ENCODE results near the gene TGOLN2. TPM values are rescaled to one million over a fixed set of nuclear protein-coding genes. Genes with fewer than 3 reads are reported as not detected.
A peak's percentile ranks its signal among the peaks of the same experiment; 100 is the strongest.

The TGOLN2 gene
- total RNA-seq, 1 donor: 129 TPM

DNA sequence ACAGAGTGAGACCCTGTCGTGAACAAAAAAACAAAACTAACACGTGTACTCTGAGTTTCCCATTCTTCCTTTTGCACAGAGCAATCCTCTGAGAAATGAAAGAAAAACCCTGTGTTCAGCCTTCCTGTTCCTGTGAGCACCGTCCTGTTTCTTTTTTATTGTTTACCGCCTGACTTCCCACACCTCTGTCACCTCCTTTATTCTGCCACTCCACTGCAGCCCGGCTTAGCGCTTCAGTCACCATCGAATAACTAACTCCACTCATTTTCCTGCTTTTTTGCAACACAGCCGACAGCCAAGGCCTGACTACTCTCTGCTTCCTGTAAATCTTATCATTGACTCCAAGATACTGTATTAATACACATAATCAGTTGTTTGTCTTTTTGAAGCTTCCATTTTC is 40.9 kb downstream of the TGOLN2 start:
- DNase-seq (ENCODE audit: insufficient read length, low spot score, missing footprints): no peak
- Histone ChIP-seq H3K4me3 (ENCODE audit: insufficient read depth, low read length) (no peak overlapping the region), H3K79me2 (ENCODE audit: insufficient read depth, low read length) (no peaks in the 10 kb centered on the region), H3K4me2 (ENCODE audit: insufficient read depth, low read length) (no peak overlapping the region), H3K27me3 (ENCODE audit: insufficient read depth, low read length) (no peaks in the 10 kb centered on the region), H3K9me3 (ENCODE audit: low read depth, low read length) (no peaks in the 10 kb centered on the region), H3K27ac (ENCODE audit: low read depth, low read length) (no peak overlapping the region), H3K4me1 (ENCODE audit: insufficient read depth, low read length) (peaks cover 13% of the 10 kb centered on the region), H3K36me3 (ENCODE audit: insufficient read depth, low read length) (peaks cover 3% of the 10 kb centered on the region), H4K20me1 (ENCODE audit: insufficient read depth, low read length) (no peaks in the 10 kb centered on the region), H2AFZ (ENCODE audit: low read length) (no peak overlapping the region)
- TF ChIP-seq, protein P1, sequence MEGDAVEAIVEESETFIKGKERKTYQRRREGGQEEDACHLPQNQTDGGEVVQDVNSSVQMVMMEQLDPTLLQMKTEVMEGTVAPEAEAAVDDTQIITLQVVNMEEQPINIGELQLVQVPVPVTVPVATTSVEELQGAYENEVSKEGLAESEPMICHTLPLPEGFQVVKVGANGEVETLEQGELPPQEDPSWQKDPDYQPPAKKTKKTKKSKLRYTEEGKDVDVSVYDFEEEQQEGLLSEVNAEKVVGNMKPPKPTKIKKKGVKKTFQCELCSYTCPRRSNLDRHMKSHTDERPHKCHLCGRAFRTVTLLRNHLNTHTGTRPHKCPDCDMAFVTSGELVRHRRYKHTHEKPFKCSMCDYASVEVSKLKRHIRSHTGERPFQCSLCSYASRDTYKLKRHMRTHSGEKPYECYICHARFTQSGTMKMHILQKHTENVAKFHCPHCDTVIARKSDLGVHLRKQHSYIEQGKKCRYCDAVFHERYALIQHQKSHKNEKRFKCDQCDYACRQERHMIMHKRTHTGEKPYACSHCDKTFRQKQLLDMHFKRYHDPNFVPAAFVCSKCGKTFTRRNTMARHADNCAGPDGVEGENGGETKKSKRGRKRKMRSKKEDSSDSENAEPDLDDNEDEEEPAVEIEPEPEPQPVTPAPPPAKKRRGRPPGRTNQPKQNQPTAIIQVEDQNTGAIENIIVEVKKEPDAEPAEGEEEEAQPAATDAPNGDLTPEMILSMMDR (IDR thresholded peaks at IDR 0.05; ENCODE audit: extremely low read depth, low read depth, low read length): no peak

DNA sequence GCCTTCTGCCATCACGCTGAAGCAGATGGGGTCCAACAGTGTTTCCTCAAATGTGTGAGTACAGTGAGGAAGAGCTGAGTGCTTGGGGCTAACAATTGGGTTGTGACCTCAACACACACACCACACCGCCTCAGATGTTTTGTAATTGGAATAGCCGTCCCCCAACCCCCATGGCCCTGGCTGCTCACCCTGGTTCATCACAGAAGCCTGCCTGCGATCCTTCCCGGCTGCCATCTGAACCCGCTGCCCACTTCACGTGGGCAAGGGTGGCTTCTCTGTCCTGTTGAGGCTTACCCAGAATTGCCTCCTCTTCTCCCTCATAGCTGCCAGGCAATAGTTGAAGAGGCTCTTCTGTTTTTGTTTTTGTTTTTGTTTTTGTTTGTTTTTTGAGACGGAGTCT is 44.1 kb downstream of the TGOLN2 start:
- peaks cover 5% of the 10 kb centered on the region for H3K79me2 ChIP-seq (ENCODE audit: insufficient read depth, low read length)
- TF ChIP-seq, protein P1 (IDR thresholded peaks at IDR 0.05; ENCODE audit: extremely low read depth, low read depth, low read length): no peak

DNA sequence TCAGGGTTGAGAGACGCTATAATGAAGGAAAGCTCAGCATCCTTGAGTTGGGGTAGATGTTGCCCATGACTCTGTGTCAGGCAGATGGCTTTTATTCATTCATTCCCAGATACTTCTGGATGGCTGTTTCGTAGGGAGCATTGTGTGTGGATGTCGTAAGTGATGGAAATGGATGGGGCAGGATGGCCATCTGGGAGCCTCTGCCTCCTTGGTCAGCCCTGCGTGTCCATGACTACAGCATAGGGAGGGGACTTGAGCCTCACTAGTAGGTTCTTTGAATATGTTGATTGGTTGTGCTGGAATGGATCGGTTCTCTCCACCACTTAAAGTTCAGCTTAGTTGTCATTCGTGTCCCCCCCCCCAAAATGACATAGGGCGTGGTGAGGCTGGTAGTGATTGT is 44.9 kb downstream of the TGOLN2 start:
- Histone ChIP-seq H3K27me3 (ENCODE audit: insufficient read depth, low read length) (no peaks in the 10 kb centered on the region), H3K27ac (ENCODE audit: low read depth, low read length) (no peak overlapping the region), H3K79me2 (ENCODE audit: insufficient read depth, low read length) (peaks cover 5% of the 10 kb centered on the region), H3K4me2 (ENCODE audit: insufficient read depth, low read length) (no peak overlapping the region), H3K4me3 (ENCODE audit: insufficient read depth, low read length) (no peak overlapping the region), H3K4me1 (ENCODE audit: insufficient read depth, low read length) (peaks cover 16% of the 10 kb centered on the region), H3K9me3 (ENCODE audit: low read depth, low read length) (no peaks in the 10 kb centered on the region), H3K36me3 (ENCODE audit: insufficient read depth, low read length) (peaks cover 3% of the 10 kb centered on the region), H4K20me1 (ENCODE audit: insufficient read depth, low read length) (no peaks in the 10 kb centered on the region), H2AFZ (ENCODE audit: low read length) (no peak overlapping the region)
- DNase-seq (ENCODE audit: insufficient read length, low spot score, missing footprints): peak; percentile 66
- TF ChIP-seq, protein P1 (IDR thresholded peaks at IDR 0.05; ENCODE audit: extremely low read depth, low read depth, low read length): no peak

More for the DNA sequence above, 44.1 kb downstream of the TGOLN2 start:
- peaks cover 16% of the 10 kb centered on the region for H3K4me1 ChIP-seq (ENCODE audit: insufficient read depth, low read length)
- H3K27ac ChIP-seq (ENCODE audit: low read depth, low read length): no peak overlapping the region
- no peaks in the 10 kb centered on the region for H3K27me3 ChIP-seq (ENCODE audit: insufficient read depth, low read length)
- H2AFZ ChIP-seq (ENCODE audit: low read length): no peak overlapping the region
- no peaks in the 10 kb centered on the region for H4K20me1 ChIP-seq (ENCODE audit: insufficient read depth, low read length)
- peaks cover 3% of the 10 kb centered on the region for H3K36me3 ChIP-seq (ENCODE audit: insufficient read depth, low read length)
- H3K4me2 ChIP-seq (ENCODE audit: insufficient read depth, low read length): no peak overlapping the region
- DNase-seq (ENCODE audit: insufficient read length, low spot score, missing footprints): no peak
- no peak overlapping the region for H3K4me3 ChIP-seq (ENCODE audit: insufficient read depth, low read length)
- no peaks in the 10 kb centered on the region for H3K9me3 ChIP-seq (ENCODE audit: low read depth, low read length)

DNA sequence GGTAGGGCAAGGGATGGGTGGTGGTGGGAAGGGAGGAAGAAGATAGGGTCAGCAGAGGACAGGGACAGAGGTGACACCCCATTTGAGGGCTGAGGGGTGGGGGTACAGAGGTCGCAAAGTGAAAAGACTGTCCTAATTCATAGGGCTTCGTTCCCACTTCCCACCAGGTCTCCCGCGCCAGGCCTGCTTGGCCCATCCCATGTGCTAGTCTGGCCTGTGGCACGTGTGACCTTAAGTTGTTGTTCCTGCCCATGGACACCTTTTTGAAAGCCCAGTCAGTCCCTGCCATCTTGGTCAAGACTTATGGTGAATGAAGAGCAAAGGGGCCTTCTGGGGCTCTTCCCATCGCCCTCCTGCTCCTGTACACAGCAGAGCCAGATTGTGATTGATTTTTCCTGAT is 46.2 kb downstream of the TGOLN2 start:
- Histone ChIP-seq H3K4me3 (ENCODE audit: insufficient read depth, low read length) (no peak overlapping the region), H3K27me3 (ENCODE audit: insufficient read depth, low read length) (no peaks in the 10 kb centered on the region), H3K79me2 (ENCODE audit: insufficient read depth, low read length) (peaks cover 7% of the 10 kb centered on the region), H3K9me3 (ENCODE audit: low read depth, low read length) (no peaks in the 10 kb centered on the region), H3K4me2 (ENCODE audit: insufficient read depth, low read length) (no peak overlapping the region), H4K20me1 (ENCODE audit: insufficient read depth, low read length) (no peaks in the 10 kb centered on the region), H3K27ac (ENCODE audit: low read depth, low read length) (no peak overlapping the region), H3K36me3 (ENCODE audit: insufficient read depth, low read length) (peaks cover 3% of the 10 kb centered on the region), H2AFZ (ENCODE audit: low read length) (no peak overlapping the region), H3K4me1 (ENCODE audit: insufficient read depth, low read length) (peaks cover 21% of the 10 kb centered on the region)
- no peak for DNase-seq (ENCODE audit: insufficient read length, low spot score, missing footprints)
- TF ChIP-seq, protein P1 (IDR thresholded peaks at IDR 0.05; ENCODE audit: extremely low read depth, low read depth, low read length): no peak

Data from osteoblast (primary cell).